ENCODE data around the gene CERT1.

The CERT1 gene

GRCh38 chr5:75361310-75361709, 150.1 kb downstream of the CERT1 start:
- Histone ChIP-seq H3K36me3 (ENCODE audit: insufficient read depth, low read length) (peaks cover 72% of the 10 kb centered on the region), H3K4me1 (ENCODE audit: insufficient read depth, low read length, severe bottlenecking) (no peaks in the 10 kb centered on the region)

DNA sequence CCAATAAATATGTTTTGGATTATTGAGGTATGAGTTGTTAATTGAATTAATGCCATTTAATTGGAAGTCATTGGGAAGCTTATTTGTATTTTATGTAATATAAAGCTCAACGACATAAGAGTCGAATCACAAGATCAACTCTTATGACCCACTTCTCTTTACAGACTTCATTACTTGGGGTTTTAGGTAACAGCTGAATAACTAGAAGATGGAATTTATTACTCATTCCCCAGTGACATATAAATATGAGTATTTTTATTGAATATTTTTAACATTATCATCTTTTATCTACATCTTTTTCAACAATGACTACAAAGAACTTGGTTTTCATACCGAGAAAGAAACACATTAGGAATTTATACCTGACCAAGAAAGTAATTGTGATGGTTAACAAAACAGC, 153.3 kb downstream of the CERT1 start:
- H3K27ac ChIP-seq (ENCODE audit: low read depth, low read length, poor library complexity, severe bottlenecking) = no peak overlapping the region
- H3K79me2 ChIP-seq (ENCODE audit: insufficient read depth, low read length) = no peaks in the 10 kb centered on the region
- H3K4me1 ChIP-seq (ENCODE audit: insufficient read depth, low read length, severe bottlenecking) = no peaks in the 10 kb centered on the region
- no peak overlapping the region for H3K9ac ChIP-seq (ENCODE audit: low read length)
- TF ChIP-seq CTCF (IDR thresholded peaks at IDR 0.05; ENCODE audit: low read length) = no peak
- no peak for TF ChIP-seq EZH2 (IDR thresholded peaks at IDR 0.05; ENCODE audit: borderline replicate concordance, low read length)
- H2AFZ ChIP-seq (ENCODE audit: low read length) = no peak overlapping the region
- peaks cover 98% of the 10 kb centered on the region for H3K36me3 ChIP-seq (ENCODE audit: insufficient read depth, low read length)
- H3K9me3 ChIP-seq (ENCODE audit: low read length) = no peaks in the 10 kb centered on the region
- H3K4me2 ChIP-seq (ENCODE audit: low read length) = no peak overlapping the region
- no peaks in the 10 kb centered on the region for H4K20me1 ChIP-seq (ENCODE audit: insufficient read depth, low read length)
- H3F3A ChIP-seq (ENCODE audit: insufficient read depth, low read length) = peaks cover 5% of the 10 kb centered on the region; the same call in 1 of the 2 replicates
- no peak overlapping the region for H3K4me3 ChIP-seq (ENCODE audit: low read depth, low read length, poor library complexity, severe bottlenecking)
- H3K27me3 ChIP-seq (ENCODE audit: insufficient read depth, low read length) = no peaks in the 10 kb centered on the region
- no peaks in the 10 kb centered on the region for H3K9me2 ChIP-seq (ENCODE audit: low read depth, low read length)

More at GRCh38 chr5:75361310-75361709, 150.1 kb downstream of the CERT1 start:
- peaks cover 5% of the 10 kb centered on the region; the same call in 1 of the 2 replicates for H3F3A ChIP-seq (ENCODE audit: insufficient read depth, low read length)
- H3K9ac ChIP-seq (ENCODE audit: low read length) = no peak overlapping the region
- H2AFZ ChIP-seq (ENCODE audit: low read length) = no peak overlapping the region
- H3K9me2 ChIP-seq (ENCODE audit: low read depth, low read length) = no peaks in the 10 kb centered on the region
- H4K20me1 ChIP-seq (ENCODE audit: insufficient read depth, low read length) = no peaks in the 10 kb centered on the region
- TF ChIP-seq CTCF (IDR thresholded peaks at IDR 0.05; ENCODE audit: low read length) = no peak
- TF ChIP-seq EZH2 (IDR thresholded peaks at IDR 0.05; ENCODE audit: borderline replicate concordance, low read length) = no peak
- no peaks in the 10 kb centered on the region for H3K9me3 ChIP-seq (ENCODE audit: low read length)
- no peak overlapping the region for H3K27ac ChIP-seq (ENCODE audit: low read depth, low read length, poor library complexity, severe bottlenecking)
- H3K79me2 ChIP-seq (ENCODE audit: insufficient read depth, low read length) = no peaks in the 10 kb centered on the region
- no peak overlapping the region for H3K4me2 ChIP-seq (ENCODE audit: low read length)
- H3K4me3 ChIP-seq (ENCODE audit: low read depth, low read length, poor library complexity, severe bottlenecking) = no peak overlapping the region
- no peaks in the 10 kb centered on the region for H3K27me3 ChIP-seq (ENCODE audit: insufficient read depth, low read length)

DNA sequence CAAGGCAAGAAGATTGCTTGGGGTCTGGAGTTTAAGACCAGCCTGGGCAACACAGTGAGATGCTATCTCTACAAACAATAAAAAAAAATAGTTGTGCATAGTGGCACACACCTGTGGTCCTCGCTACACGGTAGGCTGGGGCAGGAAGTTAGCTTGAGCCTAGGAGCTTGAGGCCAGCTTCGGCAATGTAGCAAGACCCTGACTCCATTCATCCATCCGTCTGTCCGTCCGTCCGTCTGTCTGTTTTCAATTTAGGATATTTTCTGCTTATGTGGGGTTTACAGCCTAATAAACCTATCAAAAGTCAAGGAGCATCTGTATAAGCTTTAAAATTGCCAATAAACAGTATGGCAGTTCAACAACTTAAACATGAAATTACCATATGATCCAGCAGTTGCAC, 154.7 kb downstream of the CERT1 start:
- H3K9me2 ChIP-seq (ENCODE audit: low read depth, low read length) = no peaks in the 10 kb centered on the region
- peaks cover 97% of the 10 kb centered on the region for H3K36me3 ChIP-seq (ENCODE audit: insufficient read depth, low read length)
- H2AFZ ChIP-seq (ENCODE audit: low read length) = no peak overlapping the region
- peaks cover 3% of the 10 kb centered on the region; the same call in 1 of the 2 replicates for H3F3A ChIP-seq (ENCODE audit: insufficient read depth, low read length)
- no peaks in the 10 kb centered on the region for H3K4me1 ChIP-seq (ENCODE audit: insufficient read depth, low read length, severe bottlenecking)
- H3K9ac ChIP-seq (ENCODE audit: low read length) = no peak overlapping the region
- no peaks in the 10 kb centered on the region for H3K9me3 ChIP-seq (ENCODE audit: low read length)
- no peaks in the 10 kb centered on the region for H3K79me2 ChIP-seq (ENCODE audit: insufficient read depth, low read length)
- H3K4me2 ChIP-seq (ENCODE audit: low read length) = no peak overlapping the region
- no peak overlapping the region for H3K4me3 ChIP-seq (ENCODE audit: low read depth, low read length, poor library complexity, severe bottlenecking)
- no peaks in the 10 kb centered on the region for H4K20me1 ChIP-seq (ENCODE audit: insufficient read depth, low read length)
- TF ChIP-seq CTCF (IDR thresholded peaks at IDR 0.05; ENCODE audit: low read length) (no peak), EZH2 (IDR thresholded peaks at IDR 0.05; ENCODE audit: borderline replicate concordance, low read length) (no peak)
- H3K27me3 ChIP-seq (ENCODE audit: insufficient read depth, low read length) = no peaks in the 10 kb centered on the region
- no peak overlapping the region for H3K27ac ChIP-seq (ENCODE audit: low read depth, low read length, poor library complexity, severe bottlenecking)

Measured in OCI-LY1 (cell line).